ENCODE data around the gene ANKRD11.

GRCh38 chr16:89224665-89225064, 265.7 kb downstream of the ANKRD11 start:
- no peak for TF ChIP-seq POLR2AphosphoS5 (IDR thresholded peaks at IDR 0.05)
- no peak for TF ChIP-seq CTCF (IDR thresholded peaks at IDR 0.05)
